ENCODE data around the gene CLK2.

The CLK2 gene

GRCh38 chr1:155273343-155274245, at the start of gene CLK2:
TSS of gene CLK2 (minus strand) at chr1:155273504. CDS start at chr1:155270977, 2,527 bp downstream.
- peak; percentile 95 for DNase-seq (ENCODE audit: low read depth)

- DNase-seq (ENCODE audit: low read depth), result peak; percentile 63
Observed at GRCh38 chr1:155322571-155322952, 49.3 kb upstream of the CLK2 start.

GRCh38 chr1:155321639-155322503, 48.6 kb upstream of the CLK2 start:
- DNase-seq (ENCODE audit: low read depth), result peak; percentile 16

- DNase-seq (ENCODE audit: low read depth), result peak; percentile 55
Observed at GRCh38 chr1:155320661-155321617, 47.6 kb upstream of the CLK2 start, which contains the start of gene RUSC1. TSS of gene RUSC1 (plus strand) at chr1:155320894. CDS start at chr1:155321774, 880 bp downstream.

- DNase-seq (ENCODE audit: low read depth), result no peak
Observed at GRCh38 chr1:155320252-155320651, 46.9 kb upstream of the CLK2 start.

GRCh38 chr1:155319536-155319935, 46.2 kb upstream of the CLK2 start:
- no peak for DNase-seq (ENCODE audit: low read depth)

GRCh38 chr1:155318082-155318481, 44.8 kb upstream of the CLK2 start:
- DNase-seq (ENCODE audit: low read depth), result no peak

GRCh38 chr1:155316922-155317321, 43.6 kb upstream of the CLK2 start:
- DNase-seq (ENCODE audit: low read depth), result no peak

- DNase-seq (ENCODE audit: low read depth), result no peak
Observed at GRCh38 chr1:155313261-155313660, 40.0 kb upstream of the CLK2 start.

GRCh38 chr1:155309423-155310021, 36.2 kb upstream of the CLK2 start:
- peak; percentile 34 for DNase-seq (ENCODE audit: low read depth)

GRCh38 chr1:155308493-155309422, 35.5 kb upstream of the CLK2 start, which contains the start of gene FDPS:
TSS of gene FDPS (plus strand) at chr1:155308866. CDS start at chr1:155309790, 924 bp downstream.
- DNase-seq (ENCODE audit: low read depth), result peak; percentile 98

- DNase-seq (ENCODE audit: low read depth), result peak; percentile 79
Observed at GRCh38 chr1:155307247-155307740, 34.0 kb upstream of the CLK2 start.

- no peak for DNase-seq (ENCODE audit: low read depth)
Observed at GRCh38 chr1:155305881-155306391, 32.6 kb upstream of the CLK2 start.

GRCh38 chr1:155304558-155305063, 31.3 kb upstream of the CLK2 start:
- no peak for DNase-seq (ENCODE audit: low read depth)

- DNase-seq (ENCODE audit: low read depth), result no peak
Observed at GRCh38 chr1:155301342-155301841, 28.1 kb upstream of the CLK2 start, which contains the start of gene PKLR. TSS of gene PKLR (minus strand) at chr1:155301438. CDS start at chr1:155301395, 43 bp downstream.

GRCh38 chr1:155300553-155301329, 27.4 kb upstream of the CLK2 start:
- DNase-seq (ENCODE audit: low read depth), result no peak

- DNase-seq (ENCODE audit: low read depth), result no peak
Observed at GRCh38 chr1:155300024-155300423, 26.7 kb upstream of the CLK2 start.

GRCh38 chr1:155297384-155297783, 24.1 kb upstream of the CLK2 start:
- DNase-seq (ENCODE audit: low read depth), result no peak
